Frontal cortex (tissue), 4 donors: Measurements from ENCODE around the gene ELK4. TPM values are rescaled to one million over a fixed set of nuclear protein-coding genes. Genes with fewer than 3 reads are reported as not detected.

Experiments
- DNase-seq, 2 donors: peaks; one replicate each; pipeline ENCODE4 v3.0.0; 2012; ENCODE audit warnings: low spot score in 2 of 2
- FAIRE-seq: peaks from 2 replicates; lab custom pipeline; 2012; peaks lifted over from hg19 to GRCh38; lab: Jason Lieb, UNC
- total RNA-seq: library from RNA; depleted of rRNA; stranded (reverse); fragments of >200 nt; gene quantifications from one replicate; pipeline ENCODE4 v1.2.3, GENCODE V29; 2014
- donor health status: control.
- donor health status: control.
- donor health status: control.

ELK4 gene
- total RNA-seq, 1 donor from 2014 or later, result 6.9 TPM

DNA sequence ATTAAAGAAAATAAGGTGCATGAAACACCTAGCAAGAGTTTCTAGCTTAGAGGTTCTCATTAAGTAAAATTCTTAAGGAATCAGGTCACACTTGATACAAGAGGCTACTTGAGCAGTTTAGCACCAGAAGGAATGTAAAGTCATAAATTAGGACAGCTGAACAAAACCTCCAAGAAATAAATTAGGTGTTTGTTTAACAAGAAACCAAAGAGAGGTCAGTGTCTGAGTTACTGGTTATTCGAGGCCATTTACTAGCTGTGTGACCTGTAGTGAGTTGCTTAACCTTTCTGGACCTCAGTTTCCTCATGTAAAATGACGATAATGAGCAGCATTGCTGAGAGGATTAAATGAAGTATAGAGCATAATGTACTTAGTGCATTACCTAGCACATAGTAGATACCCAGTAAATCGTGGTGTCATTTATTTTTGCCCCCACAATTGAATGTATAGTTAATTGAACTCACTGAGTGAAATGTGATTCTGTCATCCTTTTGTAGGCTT lies 908 bp upstream of the ELK4 start:
- DNase-seq, result no peak
- no peak for FAIRE-seq

DNA sequence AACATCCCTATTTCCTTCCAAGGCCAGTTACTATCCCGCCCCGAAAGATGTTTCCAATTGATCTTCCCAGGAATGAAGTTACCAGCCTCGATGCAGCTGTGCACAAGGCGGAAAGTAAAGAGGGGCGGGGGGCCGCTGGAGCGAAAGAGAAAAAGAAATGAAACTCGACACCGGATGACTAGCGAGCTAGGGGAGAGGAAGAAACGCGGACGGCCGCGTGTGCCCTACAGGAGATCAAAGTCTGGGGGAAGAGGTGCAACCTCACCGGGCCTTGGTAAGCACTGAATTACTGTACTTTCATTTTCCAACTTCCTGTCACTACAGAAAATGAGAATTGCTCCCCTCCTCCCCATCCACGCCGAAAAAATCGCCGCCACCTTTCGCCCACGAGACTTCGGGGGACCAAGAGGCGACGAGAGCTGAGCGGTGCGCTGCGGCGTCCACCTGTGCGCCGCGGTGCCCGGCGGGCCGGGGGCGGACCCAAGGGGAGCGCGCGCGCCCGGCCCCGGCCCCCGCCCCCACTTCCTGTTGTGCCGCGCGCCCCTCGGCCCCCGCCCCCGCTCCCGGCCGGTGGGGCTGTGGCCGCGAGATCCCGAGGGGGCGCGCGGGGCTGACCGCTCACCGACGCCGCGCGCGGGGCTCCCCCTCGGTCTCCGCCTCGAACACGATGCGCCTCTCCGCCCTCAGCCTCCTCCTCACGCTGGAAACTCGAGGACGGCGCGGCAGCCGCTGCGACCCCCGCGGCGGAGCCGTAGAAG lies 622 bp downstream of the ELK4 start:
- no peak for FAIRE-seq
- peak; percentile 70 to 76 for DNase-seq

DNA sequence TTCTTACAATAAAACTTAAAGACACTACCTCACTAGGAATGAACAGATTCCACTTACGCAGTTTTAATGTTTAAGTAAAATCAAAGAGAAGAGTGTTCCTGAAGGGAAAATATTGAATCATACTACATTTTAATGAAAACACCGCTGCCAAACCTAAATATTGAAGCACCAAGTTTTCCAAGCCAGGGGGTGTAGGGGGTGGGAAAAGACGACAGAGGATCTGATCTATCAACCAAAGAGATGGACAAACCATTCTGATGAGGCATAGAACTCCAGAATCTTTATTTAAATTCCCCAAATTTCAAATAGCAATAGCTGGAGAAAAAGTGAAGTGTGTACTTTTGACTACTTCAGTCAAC lies 1.2 kb downstream of the ELK4 start:
- DNase-seq, result no peak
- FAIRE-seq, result no peak

DNA sequence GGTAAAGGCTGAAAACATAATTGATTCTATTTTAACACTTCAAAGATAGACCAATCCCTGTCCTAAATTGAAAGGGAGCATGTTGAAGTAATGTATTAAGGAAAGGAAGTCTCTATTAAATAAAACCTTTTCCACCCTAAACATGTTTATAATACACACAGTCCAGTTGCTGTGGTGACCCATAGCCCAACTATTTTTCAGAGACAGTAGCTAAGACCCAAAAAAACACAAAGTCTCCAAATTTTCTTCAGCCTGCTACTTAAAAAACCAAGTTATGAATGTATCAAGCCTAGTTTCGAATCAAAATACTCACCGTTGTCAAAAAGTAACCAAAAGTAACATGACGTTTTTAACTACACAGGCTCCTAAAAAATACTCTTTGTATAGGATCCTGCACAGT lies 1.6 kb downstream of the ELK4 start:
- no peak for DNase-seq
- FAIRE-seq, result no peak

DNA sequence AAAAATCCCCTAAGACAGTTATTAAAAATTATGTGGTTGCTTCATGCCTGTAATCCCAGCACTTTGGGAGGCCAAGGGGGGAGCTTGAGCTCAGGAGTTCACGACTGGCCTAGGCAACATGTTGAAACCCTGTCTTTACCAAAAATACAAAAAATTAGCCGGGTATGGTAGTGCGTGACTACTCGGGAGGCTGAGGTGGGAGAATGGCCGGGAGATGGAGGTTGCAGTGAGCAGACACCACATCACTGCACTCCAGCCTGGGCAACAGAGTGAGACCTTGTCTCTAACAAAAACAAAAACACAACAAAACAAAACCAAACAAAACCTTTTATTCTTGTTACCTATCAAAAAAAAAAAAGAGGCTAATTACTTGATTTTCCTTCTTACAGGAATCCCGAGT lies 2.1 kb downstream of the ELK4 start:
- DNase-seq (no peak), FAIRE-seq (no peak)

DNA sequence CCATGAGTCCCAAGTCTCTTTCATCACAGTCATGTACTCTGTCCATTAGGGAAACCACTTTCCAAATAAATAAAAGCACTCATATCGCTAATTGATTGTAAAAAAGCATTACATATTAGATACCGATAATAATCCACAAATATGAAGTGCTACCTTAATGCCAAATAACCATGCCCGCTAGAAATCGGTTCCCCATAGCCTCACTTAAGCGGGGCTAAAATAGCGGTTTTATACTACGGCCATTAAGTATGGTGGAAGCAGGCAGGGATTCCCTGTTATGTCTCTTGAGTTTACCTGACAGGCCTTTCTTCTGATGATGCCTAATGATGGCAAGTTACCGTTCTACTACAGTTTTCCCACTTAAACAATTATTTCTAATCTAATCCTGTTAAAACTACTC lies 3.9 kb downstream of the ELK4 start:
- FAIRE-seq, result no peak
- DNase-seq, result no peak

DNA sequence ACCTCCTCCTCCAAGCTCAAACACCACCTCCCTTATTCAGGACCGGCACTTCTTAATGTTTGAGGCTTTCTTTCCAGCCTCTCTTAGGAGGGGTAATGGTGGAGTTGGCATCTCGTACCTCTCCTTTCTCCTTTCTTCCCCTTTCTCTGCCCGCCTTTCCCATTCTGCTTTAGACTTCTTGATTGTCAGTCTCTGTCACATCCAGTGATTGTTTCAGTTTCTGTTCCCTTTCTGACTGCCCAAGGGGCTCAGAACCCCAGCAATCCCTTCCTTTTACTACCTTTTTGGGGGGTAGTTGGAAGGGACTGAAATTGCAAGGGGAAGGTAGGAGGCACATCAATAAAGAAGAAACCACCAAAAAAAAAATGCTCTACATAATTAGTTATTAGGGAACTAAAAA lies 5.6 kb downstream of the ELK4 start:
- FAIRE-seq (no peak), DNase-seq (no peak)

DNA sequence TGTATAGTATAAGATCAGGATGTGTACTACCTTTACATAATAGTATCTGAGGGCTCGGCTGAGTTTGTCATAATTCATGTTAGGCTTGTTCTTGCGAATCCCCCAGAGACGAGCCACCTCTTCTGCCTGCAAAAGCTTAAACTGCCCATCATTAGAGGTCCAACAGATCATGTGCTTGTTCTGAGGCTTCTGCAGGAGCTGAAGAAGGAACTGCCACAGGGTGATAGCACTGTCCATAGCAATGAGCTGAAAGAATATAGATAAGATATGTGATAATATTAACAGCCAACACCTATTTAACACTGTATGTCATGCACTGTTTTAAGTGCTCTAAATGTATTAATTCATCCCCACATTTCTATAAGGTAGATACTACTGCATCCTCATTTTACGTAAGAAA lies 8.2 kb downstream of the ELK4 start:
- DNase-seq (no peak), FAIRE-seq (no peak)

DNA sequence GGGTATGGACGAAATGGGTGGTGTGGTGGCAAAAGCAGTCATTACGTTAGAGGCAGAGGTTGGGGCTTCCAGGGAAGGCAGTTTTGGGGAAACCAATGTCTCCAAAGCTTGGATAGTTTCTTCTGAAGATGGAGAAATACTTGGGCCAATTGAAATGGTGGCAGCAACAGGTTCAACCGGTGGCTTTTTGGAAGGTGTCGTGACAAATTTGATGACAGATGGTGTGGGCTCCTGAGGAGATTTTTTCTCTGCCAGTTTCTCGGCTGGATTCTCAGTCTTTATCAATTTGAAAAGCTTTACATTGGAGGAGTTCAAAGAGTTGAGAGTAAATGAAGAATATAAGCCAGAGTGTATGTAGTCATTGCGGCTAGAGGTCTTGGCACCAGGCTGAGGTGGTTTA lies 11.5 kb downstream of the ELK4 start:
- DNase-seq (no peak), FAIRE-seq (no peak)

DNA sequence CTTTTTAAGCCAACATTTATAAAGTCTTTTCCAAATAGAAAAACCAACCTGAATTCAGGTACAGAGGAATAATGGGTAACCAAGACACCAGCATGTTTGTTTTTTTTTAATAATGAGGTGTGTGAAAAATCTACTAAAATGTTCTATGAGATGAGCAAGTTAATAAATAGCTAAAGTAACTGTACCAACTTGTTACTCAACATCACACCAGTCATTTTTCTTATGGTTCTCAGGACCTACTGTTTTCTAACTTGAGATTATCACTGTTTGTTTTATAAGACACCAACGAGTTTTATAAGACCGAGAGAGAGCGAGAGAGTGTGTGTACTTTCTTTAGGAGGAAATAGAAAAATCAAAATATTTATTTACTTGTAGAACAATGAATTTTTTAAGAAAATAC lies 12.4 kb downstream of the ELK4 start:
- FAIRE-seq (no peak), DNase-seq (no peak)

DNA sequence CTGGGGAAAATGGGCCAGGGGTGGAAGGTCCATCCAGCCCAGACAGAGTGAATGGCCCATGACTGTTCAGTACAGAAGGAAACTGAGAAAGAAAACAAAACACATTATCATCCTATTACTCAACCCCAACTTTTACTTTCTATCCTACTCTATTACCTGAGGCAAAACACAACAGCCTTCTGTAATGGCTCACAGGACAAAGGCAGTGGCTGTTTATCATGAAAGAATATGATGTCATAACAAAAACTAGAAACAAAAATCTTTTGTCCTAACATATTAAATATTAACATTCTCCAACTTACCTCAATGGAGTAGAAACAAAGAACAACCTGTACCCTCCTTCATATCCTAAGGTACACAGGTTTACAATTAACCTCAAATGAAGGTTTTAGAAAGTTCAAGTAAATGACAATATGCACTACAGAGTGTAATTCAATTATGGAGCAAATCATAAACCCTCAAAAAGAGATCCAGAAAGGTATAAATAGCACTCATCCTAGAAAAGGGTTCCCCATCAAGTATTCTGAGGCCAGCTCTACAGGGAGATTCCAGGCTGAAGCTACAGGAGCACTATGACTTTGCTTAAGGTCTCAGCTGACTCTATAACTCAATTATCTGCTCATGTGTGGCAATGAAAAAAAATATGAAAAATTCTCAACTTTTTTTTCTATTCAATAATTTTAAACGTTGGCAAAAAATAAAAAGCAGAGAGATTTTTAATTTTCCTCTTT lies 15.1 kb downstream of the ELK4 start:
- FAIRE-seq (no peak), DNase-seq (no peak)

DNA sequence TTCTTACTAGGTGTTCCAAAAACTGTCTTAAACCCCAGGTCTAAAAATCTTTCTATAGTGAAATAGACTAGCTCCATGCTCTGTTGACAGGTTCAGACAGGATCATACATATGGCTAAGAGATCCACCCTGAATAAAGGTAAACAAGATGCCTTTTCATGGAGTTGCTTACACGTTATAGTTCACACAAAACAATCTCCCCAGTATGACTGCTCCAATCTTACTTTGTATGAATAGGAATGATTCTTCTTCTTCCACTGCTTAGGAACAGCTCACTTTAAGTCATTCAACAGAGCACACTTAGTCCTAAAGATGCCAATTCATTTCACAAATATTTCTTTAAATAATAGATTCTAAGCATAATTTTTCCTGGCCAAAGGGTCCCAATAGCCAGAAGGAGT lies 16.0 kb downstream of the ELK4 start:
- no peak for FAIRE-seq
- DNase-seq, result no peak

DNA sequence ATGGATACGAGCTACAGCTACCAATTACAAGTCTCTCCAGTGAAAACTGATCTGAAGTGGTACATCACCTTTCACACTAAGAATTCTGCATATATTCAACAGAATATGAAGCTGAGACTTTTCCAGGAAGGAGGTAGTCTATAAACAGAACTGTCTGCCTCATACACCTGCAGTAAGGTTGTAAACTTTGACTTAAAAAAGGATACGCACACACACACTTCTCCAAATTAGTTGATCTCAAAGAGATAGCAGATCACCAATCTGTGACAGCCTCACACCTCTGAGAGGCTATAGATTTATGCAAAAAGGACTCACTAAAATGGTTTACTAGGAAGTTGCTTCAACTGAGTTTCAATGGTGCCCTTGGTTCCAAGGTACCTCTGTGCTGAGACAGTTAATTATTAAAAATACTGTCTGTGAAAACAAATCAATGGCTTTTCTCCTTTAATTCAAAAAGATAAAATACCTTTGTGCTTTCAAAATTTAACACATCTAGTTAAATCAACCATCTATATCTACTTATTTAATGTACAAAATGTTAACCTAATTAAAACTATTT lies 17.9 kb downstream of the ELK4 start:
- DNase-seq (no peak), FAIRE-seq (no peak)

DNA sequence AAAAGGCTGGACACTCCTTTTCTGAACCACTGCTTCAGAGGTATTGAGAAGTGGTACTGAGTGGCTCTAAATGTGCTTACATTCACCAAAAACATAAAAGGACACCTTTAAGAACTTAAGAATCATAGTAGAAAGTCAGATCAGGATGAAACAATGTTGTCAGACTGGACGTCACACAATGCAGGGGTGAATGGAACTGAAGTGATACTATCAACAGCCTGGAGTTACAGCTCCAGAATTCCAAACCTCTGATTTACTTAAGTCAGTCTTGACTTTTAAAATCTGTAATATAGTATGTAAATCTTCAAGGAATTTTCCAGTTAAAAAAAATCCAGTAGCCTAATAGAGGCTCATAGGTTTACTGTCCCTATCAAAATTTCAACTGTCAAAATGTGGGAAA lies 19.3 kb downstream of the ELK4 start:
- no peak for DNase-seq
- no peak for FAIRE-seq

DNA sequence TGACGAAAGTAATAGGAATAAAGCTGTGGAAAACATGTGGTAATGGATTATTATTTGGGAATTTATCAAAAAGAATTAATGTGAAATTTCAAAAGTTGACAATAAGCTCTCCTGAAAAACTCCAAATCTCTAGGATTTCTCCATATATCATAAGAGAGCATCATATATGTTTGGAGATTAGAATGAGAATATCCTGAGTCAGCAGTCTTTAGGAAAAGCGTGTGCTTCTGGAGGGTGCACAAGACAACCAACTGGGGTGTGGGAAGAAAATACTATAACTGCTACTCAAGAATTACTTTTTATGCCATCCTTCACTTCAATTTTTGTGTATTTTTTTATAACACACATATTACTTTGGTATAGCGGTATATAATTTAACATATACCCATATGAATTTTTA lies 19.7 kb downstream of the ELK4 start:
- DNase-seq (no peak), FAIRE-seq (no peak)

DNA sequence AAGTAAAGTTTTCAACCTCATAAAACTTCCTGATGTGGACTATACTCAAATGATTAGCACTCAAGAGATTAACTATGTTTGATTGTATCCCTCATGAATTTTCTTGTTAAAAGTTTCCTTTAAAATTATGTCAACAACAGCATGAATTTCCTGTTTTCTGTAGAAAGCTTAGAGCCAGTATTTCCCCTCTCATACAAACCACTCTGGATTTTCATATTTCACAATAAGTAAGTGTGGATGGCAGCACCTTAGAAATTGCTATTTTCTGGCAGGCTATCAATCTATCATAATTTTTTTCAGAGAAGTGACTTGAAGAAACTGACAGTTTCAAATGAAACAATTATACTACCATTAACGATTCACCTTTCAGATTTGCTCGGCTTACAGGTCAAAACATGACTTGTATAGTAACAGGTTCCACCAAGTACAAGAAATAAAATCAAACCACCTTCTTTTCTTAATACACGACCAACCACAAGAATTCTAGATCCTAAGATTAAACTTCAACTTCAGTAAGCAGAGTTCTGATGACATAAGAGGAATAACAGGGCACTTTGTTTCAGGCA lies 20.8 kb downstream of the ELK4 start:
- FAIRE-seq (no peak), DNase-seq (no peak)

DNA sequence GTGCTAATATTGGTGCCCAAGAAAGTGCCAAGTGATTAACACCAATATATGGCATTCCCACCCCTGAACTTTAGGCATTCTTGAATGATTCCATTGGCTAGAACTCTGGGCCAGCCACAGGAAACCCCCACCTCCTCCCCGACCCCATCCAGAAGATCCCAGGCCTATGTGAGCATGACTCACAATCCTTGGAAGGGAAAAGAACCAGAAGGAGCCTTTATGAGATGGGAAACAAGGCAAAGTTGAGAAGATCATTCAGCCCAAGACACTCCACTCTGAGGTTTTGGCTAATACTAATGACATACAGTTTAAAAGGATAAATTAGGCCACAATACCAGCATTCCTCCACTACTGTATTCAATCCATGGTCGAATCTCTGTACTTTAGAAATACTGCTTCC lies 21.8 kb downstream of the ELK4 start:
- DNase-seq (no peak), FAIRE-seq (no peak)

DNA sequence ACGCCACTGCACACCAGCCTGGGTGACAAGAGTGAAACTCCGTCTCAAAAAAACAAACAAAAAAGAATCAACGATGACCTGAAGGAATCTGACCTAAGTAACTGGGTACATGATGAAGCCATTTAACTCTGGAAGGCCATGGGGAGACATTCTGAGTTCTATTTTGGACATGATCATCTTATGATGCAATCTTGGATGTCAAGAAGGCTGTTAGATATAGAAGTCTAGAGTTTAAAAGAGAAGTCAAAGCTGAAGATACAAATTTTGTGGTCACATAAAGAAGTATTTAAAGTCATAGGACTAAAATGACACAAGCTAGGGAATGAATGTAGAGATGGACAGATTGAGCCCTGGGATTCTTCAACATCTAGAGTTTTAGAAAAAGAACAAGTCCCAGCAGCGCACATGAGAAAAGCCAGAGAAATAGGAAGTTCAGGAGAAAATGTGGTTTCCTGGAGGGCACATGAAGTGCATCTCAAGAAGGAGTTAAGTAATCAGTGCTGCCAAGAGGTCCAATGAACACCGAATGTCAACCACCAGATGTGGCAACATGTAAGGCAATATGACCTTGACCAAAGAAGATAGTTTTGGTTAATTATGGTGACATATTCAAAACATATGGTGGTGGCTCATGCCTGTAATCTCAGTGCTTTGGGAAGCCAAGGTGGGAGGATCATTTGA lies 26.8 kb downstream of the ELK4 start:
- no peak for FAIRE-seq
- no peak for DNase-seq

DNA sequence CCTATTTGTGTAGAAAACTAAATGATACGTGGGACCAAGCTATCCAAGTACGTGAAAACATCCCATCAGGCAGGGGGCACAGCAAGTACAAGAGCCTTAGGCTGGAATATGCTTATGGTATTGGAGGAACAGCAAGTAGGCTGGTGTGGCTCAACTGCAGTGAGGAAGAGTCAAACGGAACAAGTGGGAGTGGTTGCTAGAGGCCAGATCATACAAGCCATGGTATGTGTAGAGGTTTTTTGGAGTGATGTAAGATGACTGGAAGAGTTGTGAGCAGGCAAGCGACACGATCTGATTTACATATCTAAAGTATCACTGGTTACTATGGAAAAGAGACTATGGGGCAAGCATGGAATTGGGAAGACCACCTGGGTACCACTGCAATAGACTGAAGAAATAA lies 27.8 kb downstream of the ELK4 start:
- FAIRE-seq, result no peak
- DNase-seq, result no peak

DNA sequence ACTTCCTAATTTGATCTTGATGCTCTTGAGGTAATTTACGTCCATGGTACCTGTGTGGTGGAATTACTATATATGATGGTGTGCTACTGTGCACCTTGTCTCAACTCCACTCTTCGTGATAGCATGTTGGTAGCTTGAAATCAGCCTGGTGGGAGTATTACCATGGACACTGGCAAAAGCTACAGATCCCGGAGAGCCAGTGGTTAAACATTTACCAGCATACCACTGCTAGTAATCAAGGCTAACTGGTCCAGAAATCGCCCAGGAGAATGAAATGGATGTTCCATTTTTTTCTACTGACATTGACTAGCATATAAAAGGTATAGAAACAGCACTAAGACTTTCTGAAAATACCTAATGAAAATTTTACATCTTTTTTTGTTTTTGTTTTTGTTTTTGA lies 30.6 kb downstream of the ELK4 start:
- no peak for FAIRE-seq
- no peak for DNase-seq

DNA sequence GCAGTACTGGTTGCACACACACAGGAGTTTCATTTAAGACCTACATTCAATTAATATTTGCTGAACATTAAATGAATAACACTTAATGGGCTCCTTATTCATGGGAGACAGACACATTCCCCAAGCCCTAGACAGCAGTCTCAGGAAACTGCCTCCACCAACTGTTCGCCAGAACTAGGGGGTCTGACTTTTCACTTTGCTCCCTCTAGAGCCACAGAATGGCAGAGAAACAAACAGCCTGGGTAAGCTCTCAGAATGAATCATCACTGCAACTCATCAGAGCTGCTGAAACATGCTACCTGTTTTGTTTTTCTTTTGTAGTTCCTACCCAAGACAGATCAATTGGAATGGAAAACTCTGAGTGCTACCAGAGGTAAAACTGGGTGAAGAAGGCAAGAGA lies 31.7 kb downstream of the ELK4 start:
- DNase-seq, result no peak
- no peak for FAIRE-seq
